Measurements from ENCODE around the gene SPATA13.
A peak's percentile ranks its signal among the peaks of the same experiment; 100 is the strongest.

Gene SPATA13

DNA sequence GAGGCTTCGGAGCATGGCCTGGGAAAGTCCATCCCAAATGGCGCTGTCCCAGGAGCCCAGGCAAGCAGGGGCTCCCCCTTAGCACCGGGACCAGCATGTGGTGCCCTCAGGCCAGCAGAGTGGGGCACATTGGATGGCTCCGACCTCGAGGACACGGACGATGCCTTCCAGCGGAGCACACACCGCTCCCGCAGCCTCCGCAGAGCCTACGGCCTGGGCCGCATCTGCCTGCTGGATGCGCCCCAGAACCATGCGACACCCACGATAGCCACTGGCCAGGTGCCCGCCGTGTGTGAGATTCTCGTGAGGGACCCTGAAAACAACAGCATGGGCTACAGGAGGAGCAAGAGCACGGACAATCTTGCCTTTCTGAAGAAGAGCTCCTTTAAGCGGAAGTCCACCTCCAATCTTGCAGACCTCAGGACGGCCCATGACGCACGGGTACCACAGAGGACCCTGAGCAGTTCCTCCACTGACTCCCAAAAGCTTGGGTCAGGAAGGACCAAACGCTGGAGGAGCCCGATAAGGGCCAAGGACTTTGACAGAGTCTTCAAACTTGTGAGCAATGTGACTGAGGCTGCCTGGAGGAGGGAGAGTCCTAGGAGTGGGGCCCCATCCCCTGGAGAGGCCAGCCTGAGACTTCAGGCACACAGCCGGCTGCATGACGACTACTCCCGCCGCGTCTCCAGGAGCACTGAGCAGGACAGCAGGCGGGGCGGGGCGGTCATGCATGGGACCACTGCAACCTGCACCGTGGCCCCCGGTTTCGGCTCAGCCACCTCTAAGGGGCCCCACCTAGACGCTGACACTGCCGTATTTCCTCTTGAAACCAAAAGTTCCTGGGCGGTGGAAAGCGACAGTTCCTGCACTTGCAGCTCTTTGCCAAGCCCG is 63.1 kb downstream of the SPATA13 start:
- no peak for TF ChIP-seq Cebpa-rat (IDR thresholded peaks at IDR 0.05)
- peaks cover 14 to 42% (median 27%) of the 10 kb centered on the region in 10 experiments for H3K4me1 ChIP-seq
- peak overlapping the region in 8 of 11 experiments; percentile 20 to 64 (median 38); a peak in 12 of 22 replicates for H3K9ac ChIP-seq
- H3K36me3 ChIP-seq: peaks cover 0 to 7% (median 0%) of the 10 kb centered on the region in 11 experiments; a peak in 4 of 22 replicates
- peak overlapping the region; percentile 73 to 95 (median 80) for H3K4me2 ChIP-seq
- peak overlapping the region in 3 of 11 experiments; percentile 28 to 43 (median 41); a peak in 5 of 22 replicates for H3K27ac ChIP-seq
- peaks cover 0 to 18% (median 0%) of the 10 kb centered on the region in 11 experiments; a peak in 3 of 22 replicates for H4K20me1 ChIP-seq
- no peaks in the 10 kb centered on the region for H3K27me3 ChIP-seq
- peak overlapping the region in 5 of 10 experiments; percentile 32 to 54 (median 49); a peak in 9 of 20 replicates for H3K4me3 ChIP-seq
- H3K9me3 ChIP-seq (replicated peaks in 1 of 11): no peaks in the 10 kb centered on the region

GRCh38 chr13:24224232-24224680 is 63.7 kb downstream of the SPATA13 start:
- H3K9me3 ChIP-seq (replicated peaks in 1 of 11): no peaks in the 10 kb centered on the region
- peak overlapping the region in 5 of 10 experiments; percentile 32 to 54 (median 49); a peak in 8 of 20 replicates for H3K4me3 ChIP-seq
- H3K36me3 ChIP-seq: peaks cover 0 to 7% (median 0%) of the 10 kb centered on the region in 11 experiments; a peak in 4 of 22 replicates
- H3K27me3 ChIP-seq: no peaks in the 10 kb centered on the region
- peak overlapping the region; percentile 73 to 95 (median 80) for H3K4me2 ChIP-seq
- H3K9ac ChIP-seq: peak overlapping the region in 9 of 11 experiments; percentile 11 to 64 (median 32); a peak in 11 of 22 replicates
- no peak for TF ChIP-seq Cebpa-rat (IDR thresholded peaks at IDR 0.05)
- H3K4me1 ChIP-seq: peaks cover 14 to 40% (median 26%) of the 10 kb centered on the region in 10 experiments
- peak overlapping the region in 3 of 11 experiments; percentile 28 to 43 (median 41); a peak in 6 of 22 replicates for H3K27ac ChIP-seq
- peaks cover 0 to 18% (median 0%) of the 10 kb centered on the region in 11 experiments; a peak in 3 of 22 replicates for H4K20me1 ChIP-seq

DNA sequence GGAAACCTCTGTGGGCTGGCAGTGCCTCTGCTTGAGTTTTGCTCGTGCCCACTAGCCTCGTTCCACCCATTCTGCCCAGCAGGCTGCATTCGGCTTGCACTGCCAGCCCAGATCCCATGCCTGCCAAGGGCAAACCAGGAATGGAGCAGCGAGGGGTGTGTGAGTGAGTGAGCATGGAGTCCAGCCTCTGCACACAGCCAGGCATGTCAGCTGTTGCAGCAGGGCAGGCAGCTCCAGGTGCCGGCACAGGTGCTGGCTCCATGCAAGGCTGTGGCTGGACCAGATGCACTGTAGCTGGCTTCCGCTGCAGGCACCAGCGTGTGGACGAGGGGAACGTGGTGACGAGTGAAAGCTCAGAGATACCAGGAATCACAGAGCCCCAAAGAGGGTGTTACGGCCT is 64.5 kb downstream of the SPATA13 start:
- no peak for TF ChIP-seq Cebpa-rat (IDR thresholded peaks at IDR 0.05)
- Histone ChIP-seq H3K27ac (no peak overlapping the region), H3K4me3 (no peak overlapping the region), H3K9me3 (replicated peaks in 1 of 11) (no peaks in the 10 kb centered on the region), H3K9ac (no peak overlapping the region), H4K20me1 (peaks cover 0 to 18% (median 0%) of the 10 kb centered on the region in 11 experiments; a peak in 3 of 22 replicates), H3K36me3 (peaks cover 0 to 7% (median 0%) of the 10 kb centered on the region in 11 experiments; a peak in 4 of 22 replicates), H3K4me2 (peak overlapping the region in 6 of 11 experiments; percentile 3 to 95 (median 89); a peak in 6 of 22 replicates), H3K27me3 (no peaks in the 10 kb centered on the region), H3K4me1 (peaks cover 14 to 34% (median 26%) of the 10 kb centered on the region in 10 experiments)

DNA sequence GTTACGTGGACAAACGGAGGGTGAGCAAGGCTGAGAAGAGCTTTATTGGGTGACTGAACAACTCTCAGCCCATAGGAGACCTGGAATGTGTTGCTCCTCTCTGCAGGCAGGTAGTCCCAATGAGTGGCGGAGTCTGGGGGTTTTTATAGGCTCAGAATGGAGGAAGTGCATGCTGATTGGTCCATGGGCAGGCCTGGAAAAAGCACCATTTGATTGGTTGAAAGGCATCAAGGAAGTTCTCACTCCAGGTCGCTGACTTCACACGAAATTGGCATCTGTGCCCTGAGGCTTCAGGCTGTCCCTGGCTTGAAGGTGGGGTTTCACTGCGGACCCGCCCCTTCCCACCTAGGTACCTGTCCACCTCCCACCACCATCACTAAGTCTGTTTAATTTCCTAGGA is 65.4 kb downstream of the SPATA13 start:
- Histone ChIP-seq H4K20me1 (peaks cover 0 to 18% (median 0%) of the 10 kb centered on the region in 11 experiments; a peak in 3 of 22 replicates), H3K4me2 (peak overlapping the region in 2 of 11 experiments; percentile 3 to 89; a peak in 2 of 22 replicates), H3K27me3 (no peaks in the 10 kb centered on the region), H3K9me3 (replicated peaks in 1 of 11) (no peaks in the 10 kb centered on the region), H3K4me3 (no peak overlapping the region), H3K27ac (no peak overlapping the region), H3K9ac (no peak overlapping the region), H3K4me1 (peaks cover 14 to 34% (median 26%) of the 10 kb centered on the region in 10 experiments), H3K36me3 (peaks cover 0 to 7% (median 0%) of the 10 kb centered on the region in 11 experiments; a peak in 4 of 22 replicates)
- TF ChIP-seq Cebpa-rat (IDR thresholded peaks at IDR 0.05): no peak

- no peak overlapping the region for H3K27ac ChIP-seq
- TF ChIP-seq Cebpa-rat (IDR thresholded peaks at IDR 0.05): no peak
- H3K4me1 ChIP-seq: peaks cover 14 to 34% (median 26%) of the 10 kb centered on the region in 10 experiments
- H4K20me1 ChIP-seq: peaks cover 0 to 18% (median 0%) of the 10 kb centered on the region in 11 experiments; a peak in 3 of 22 replicates
- H3K9ac ChIP-seq: no peak overlapping the region
- peaks cover 0 to 7% (median 0%) of the 10 kb centered on the region in 11 experiments; a peak in 4 of 22 replicates for H3K36me3 ChIP-seq
- no peaks in the 10 kb centered on the region for H3K9me3 ChIP-seq (replicated peaks in 1 of 11)
- no peaks in the 10 kb centered on the region for H3K27me3 ChIP-seq
- no peak overlapping the region for H3K4me3 ChIP-seq
- no peak overlapping the region for H3K4me2 ChIP-seq
Measured at GRCh38 chr13:24226762-24227161, 66.2 kb downstream of the SPATA13 start.

DNA sequence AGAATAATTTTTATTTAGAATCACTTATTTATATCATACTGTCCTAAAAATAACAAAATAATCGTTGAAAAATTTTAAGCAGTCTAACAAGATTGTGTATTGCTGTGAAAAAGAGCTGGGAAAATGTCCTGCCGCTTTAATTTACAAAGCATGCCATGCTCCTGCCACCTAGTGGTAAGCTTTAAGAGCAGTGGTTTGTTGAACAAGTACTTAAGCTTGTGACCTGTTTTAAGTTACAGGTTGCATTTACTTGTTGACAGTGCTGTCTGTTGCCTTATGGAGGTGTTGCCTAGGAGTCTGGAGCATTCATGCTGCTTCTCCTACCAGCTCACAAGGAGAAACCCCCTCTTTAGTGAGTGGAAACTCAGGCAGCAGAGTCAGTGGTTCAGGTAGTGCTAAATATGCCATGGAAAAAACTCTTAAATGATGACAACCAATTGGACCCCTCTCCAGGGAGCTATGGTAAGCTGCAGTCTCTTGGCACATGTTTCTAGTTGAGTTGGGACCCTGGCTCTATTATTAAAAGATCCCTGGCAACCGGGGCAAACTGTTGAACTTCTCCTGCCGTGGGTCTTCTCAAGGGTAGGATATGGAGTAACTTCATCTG is 68.4 kb downstream of the SPATA13 start:
- Histone ChIP-seq H3K4me1 (peaks cover 8 to 25% (median 17%) of the 10 kb centered on the region in 10 experiments), H4K20me1 (peaks cover 0 to 11% (median 0%) of the 10 kb centered on the region in 11 experiments; a peak in 2 of 22 replicates), H3K27me3 (no peaks in the 10 kb centered on the region), H3K4me2 (no peak overlapping the region), H3K4me3 (no peak overlapping the region), H3K9me3 (replicated peaks in 1 of 11) (no peaks in the 10 kb centered on the region), H3K27ac (peak overlapping the region in 3 of 11 experiments; percentile 3 to 19 (median 13); a peak in 1 of 22 replicates), H3K9ac (no peak overlapping the region), H3K36me3 (no peaks in the 10 kb centered on the region; a peak in 3 of 22 replicates)
- no peak for TF ChIP-seq Cebpa-rat (IDR thresholded peaks at IDR 0.05)

DNA sequence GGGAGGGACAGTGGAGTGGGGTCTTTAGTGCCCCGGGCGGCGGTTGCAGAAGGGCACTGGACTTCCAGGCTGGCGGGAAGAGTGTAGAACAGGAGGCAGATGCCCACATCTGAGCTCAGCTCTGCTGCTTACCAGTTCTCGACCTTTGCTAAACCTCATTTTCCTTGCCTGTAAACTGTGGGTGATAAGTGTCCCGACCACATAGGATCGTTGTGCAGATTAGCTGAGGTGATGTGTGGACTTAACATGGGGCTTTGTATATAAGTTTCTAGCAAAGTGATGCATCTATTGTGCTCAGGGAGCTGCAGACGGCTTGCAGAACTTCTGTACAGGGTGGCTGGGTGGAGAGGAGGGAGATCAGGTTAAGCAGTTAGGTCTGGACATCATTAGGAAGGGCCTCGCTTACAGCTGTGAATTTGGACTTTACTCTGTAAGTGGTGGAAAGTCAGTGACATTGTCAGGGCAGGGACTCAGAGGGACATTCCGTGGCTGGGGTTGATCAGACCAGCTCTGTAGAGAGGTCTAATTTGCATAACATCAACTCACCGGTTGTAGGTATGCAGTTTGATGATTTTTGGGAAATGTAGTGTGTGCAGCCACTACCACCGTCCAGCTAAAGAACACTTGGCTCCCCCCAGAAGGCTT is 70.0 kb downstream of the SPATA13 start:
- no peak overlapping the region for H3K9ac ChIP-seq
- no peak for TF ChIP-seq Cebpa-rat (IDR thresholded peaks at IDR 0.05)
- H3K4me2 ChIP-seq: no peak overlapping the region
- no peaks in the 10 kb centered on the region for H3K9me3 ChIP-seq (replicated peaks in 1 of 11)
- no peak overlapping the region for H3K4me3 ChIP-seq
- no peaks in the 10 kb centered on the region for H4K20me1 ChIP-seq
- no peaks in the 10 kb centered on the region; a peak in 2 of 22 replicates for H3K36me3 ChIP-seq
- H3K4me1 ChIP-seq: peaks cover 0 to 9% (median 2%) of the 10 kb centered on the region in 10 experiments; a peak in 6 of 20 replicates
- no peaks in the 10 kb centered on the region for H3K27me3 ChIP-seq
- H3K27ac ChIP-seq: 0 out of 22 replicates have a peak overlapping the region, but pooled peaks of 1 of the 11 experiments have one; percentile 5

DNA sequence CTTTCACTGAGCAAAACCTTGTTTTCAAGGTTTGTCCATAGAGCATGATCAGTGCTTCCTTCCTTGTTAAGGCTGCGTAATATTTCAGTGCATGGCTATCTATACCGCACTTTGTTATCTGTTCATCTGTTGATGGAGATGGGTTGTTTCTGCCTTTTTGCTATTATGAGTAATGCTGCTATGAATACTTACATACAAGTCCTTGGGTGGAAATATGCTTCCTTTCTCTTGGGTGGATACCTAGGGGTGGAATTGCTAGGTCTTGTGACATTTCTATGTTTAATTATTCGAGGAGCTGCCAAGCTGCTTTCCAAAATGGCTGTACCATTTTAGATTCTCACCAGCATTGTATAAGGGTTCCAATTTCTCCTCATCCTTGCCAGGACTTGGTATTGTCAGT is 70.9 kb downstream of the SPATA13 start:
- no peak overlapping the region for H3K27ac ChIP-seq
- no peak overlapping the region for H3K4me3 ChIP-seq
- no peaks in the 10 kb centered on the region for H4K20me1 ChIP-seq
- H3K4me2 ChIP-seq: no peak overlapping the region
- H3K36me3 ChIP-seq: no peaks in the 10 kb centered on the region
- no peak for TF ChIP-seq Cebpa-rat (IDR thresholded peaks at IDR 0.05)
- H3K9me3 ChIP-seq (replicated peaks in 1 of 11): no peaks in the 10 kb centered on the region
- H3K9ac ChIP-seq: no peak overlapping the region
- peaks cover 0 to 6% (median 0%) of the 10 kb centered on the region in 10 experiments; a peak in 2 of 20 replicates for H3K4me1 ChIP-seq
- no peaks in the 10 kb centered on the region for H3K27me3 ChIP-seq
